Caco-2 (cell line): ENCODE data around the gene TCEAL4. TPM values are rescaled to one million over a fixed set of nuclear protein-coding genes. Genes with fewer than 3 reads are reported as not detected.
A peak's percentile ranks its signal among the peaks of the same experiment; 100 is the strongest.

Source experiments
- BruUV-seq: library from RNA; stranded (reverse); fragments of 400-500 nt; replicated peaks from 2 replicates; lab custom pipeline; 2021; lab: Mats Ljungman, UMichigan
- CTCF ChIA-PET: fragments of 300-600 bp; sonication (Branson Sonifier 250); formaldehyde crosslinking; loops from one replicate; lab custom pipeline; 2022; ENCODE audit warnings: antibody characterized with exemption; lab: Charles Lee
- POLR2A ChIA-PET: fragments of 300-600 bp; sonication (Branson Sonifier 250); formaldehyde crosslinking; loops from one replicate; lab custom pipeline; 2022; ENCODE audit warnings: antibody characterized with exemption; lab: Charles Lee
- DNase-seq, 2 experiments: peaks; one replicate each; pipeline versions ENCODE4 v3.0.0 to v3.0.0-alpha.2; 2020 to 2022
- H3K27me3 ChIP-seq: replicated peaks from 2 replicates; pipeline ENCODE4 v1.6.0; 2011; ENCODE audit warnings: low read length; ENCODE audit not compliant: control insufficient read depth, insufficient read depth
- H3K36me3 ChIP-seq: 2 replicates; pipeline ENCODE4 v1.5.1; 2011; ENCODE audit warnings: low read length; ENCODE audit not compliant: control insufficient read depth, insufficient read depth
- H3K4me1 ChIP-seq: fragments of 250-450 bp; sonication (Bioruptor Pico); 2 replicates; pipeline ENCODE4 v1.5.1; 2020; ENCODE audit warnings: mild to moderate bottlenecking
- H3K4me3 ChIP-seq: 2 replicates; pipeline ENCODE4 v1.5.1; 2011; ENCODE audit warnings: low read depth, mild to moderate bottlenecking, control low read depth, low read length
- H3K9me3 ChIP-seq: fragments of 250-450 bp; sonication (Bioruptor Pico); 2 replicates; pipeline ENCODE4 v1.5.1; 2020; ENCODE audit warnings: mild to moderate bottlenecking, moderate library complexity
- H3K27ac Mint-ChIP-seq: one replicate; pipeline ENCODE4 v1.8.0; 2022; ENCODE audit warnings: mixed read lengths; ENCODE audit not compliant: unreplicated experiment
- H3K27me3 Mint-ChIP-seq: one replicate; pipeline ENCODE4 v1.8.0; 2022; ENCODE audit warnings: mixed read lengths; ENCODE audit not compliant: insufficient read depth, unreplicated experiment
- H3K36me3 Mint-ChIP-seq: one replicate; pipeline ENCODE4 v1.8.0; 2022; ENCODE audit warnings: mild to moderate bottlenecking, mixed read lengths; ENCODE audit not compliant: insufficient read depth, unreplicated experiment
- H3K4me1 Mint-ChIP-seq: one replicate; pipeline ENCODE4 v1.8.0; 2022; ENCODE audit warnings: low read depth, mixed read lengths; ENCODE audit not compliant: unreplicated experiment
- H3K4me3 Mint-ChIP-seq: one replicate; pipeline ENCODE4 v1.8.0; 2022; ENCODE audit warnings: mild to moderate bottlenecking, moderate library complexity, mixed read lengths; ENCODE audit not compliant: unreplicated experiment
- H3K9me3 Mint-ChIP-seq: one replicate; pipeline ENCODE4 v1.8.0; 2022; ENCODE audit warnings: mixed read lengths; ENCODE audit not compliant: unreplicated experiment
- CTCF ChIP-seq, 2 experiments: fragments of 200-600 bp in 1 of 2; IDR thresholded peaks; 1 replicate in 1 of 2; 2 replicates in 1 of 2; pipeline versions ENCODE4 v1.5.1 to v1.8.0; 2011 to 2022; ENCODE audit warnings: antibody characterized with exemption in 1 of 2, control low read depth in 1 of 2, inconsistent platforms in 1 of 2, low read depth in 1 of 2, low read length in 1 of 2, mild to moderate bottlenecking in 1 of 2, moderate library complexity in 1 of 2; ENCODE audit not compliant: insufficient read depth in 1 of 2, severe bottlenecking in 1 of 2, unreplicated experiment in 1 of 2
- intact Hi-C: fragments of 100-400 bp; cut with micrococcal nuclease; formaldehyde crosslinking; loops from one replicate; pipeline ENCODE4 v1.10.0; 2022; ENCODE audit not compliant: unreplicated experiment
- total RNA-seq: library from RNA; stranded (reverse); gene quantifications from 2 replicates; pipeline ENCODE4 v1.2.3, GENCODE V29; 2022

Gene TCEAL4
- total RNA-seq, 1 experiment from 2014 or later, result 42.3 TPM

DNA sequence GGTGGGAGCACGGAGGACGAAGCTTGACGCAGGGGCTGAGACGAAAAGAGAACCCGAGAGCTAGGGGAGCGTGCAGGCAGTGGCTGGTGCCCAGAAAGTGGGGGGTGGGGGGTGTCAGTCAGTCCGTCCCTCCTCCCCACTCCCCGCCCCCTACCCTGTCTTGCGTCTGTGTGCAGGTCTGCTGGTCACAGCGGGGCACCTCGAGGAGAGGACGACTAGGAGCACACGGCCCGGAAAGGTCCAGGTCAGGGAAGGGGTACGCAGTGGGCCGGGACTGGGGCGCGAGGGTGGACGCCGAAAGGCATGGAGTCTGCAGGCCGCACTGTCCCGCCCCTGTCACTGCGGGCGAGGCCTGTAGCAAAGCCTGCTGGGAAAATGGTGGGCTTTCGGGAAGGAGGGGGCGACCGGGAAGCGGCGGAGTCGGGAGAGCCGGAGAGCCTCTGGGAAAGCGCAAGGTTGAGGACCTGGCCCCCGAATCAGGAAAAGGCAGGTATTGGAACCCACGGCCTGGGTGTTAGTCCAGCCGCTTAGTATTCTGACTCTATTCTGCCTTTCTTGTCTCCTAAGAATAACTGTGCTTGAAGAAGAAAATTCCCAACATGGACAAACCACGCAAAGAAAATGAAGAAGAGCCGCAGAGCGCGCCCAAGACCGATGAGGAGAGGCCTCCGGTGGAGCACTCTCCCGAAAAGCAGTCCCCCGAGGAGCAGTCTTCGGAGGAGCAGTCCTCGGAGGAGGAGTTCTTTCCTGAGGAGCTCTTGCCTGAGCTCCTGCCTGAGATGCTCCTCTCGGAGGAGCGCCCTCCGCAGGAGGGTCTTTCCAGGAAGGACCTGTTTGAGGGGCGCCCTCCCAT is 44.2 kb downstream of the TCEAL4 start:
- CTCF ChIA-PET, result interaction anchor here (0.6 to 1.2 kb wide), 13 partner anchors 9 to 202 kb away, joined by 3 to 12 read pairs (median 3); partner anchors contain the start of gene TCEAL3
- Mint-ChIP-seq H3K4me3 (peak overlapping the region; percentile 92), H3K27me3 (no peaks in the 10 kb centered on the region), H3K36me3 (peaks cover 5% of the 10 kb centered on the region), H3K27ac (peak overlapping the region; percentile 84), H3K9me3 (no peaks in the 10 kb centered on the region), H3K4me1 (peaks cover 12% of the 10 kb centered on the region)
- POLR2A ChIA-PET, result interaction anchor here (0.6 to 1.3 kb wide), 5 partner anchors 44 to 96 kb away, joined by 3 to 17 read pairs (median 5); partner anchors contain the start of genes MORF4L2 and TCEAL4
- peak in 1 of 2 experiments; percentile 86 for TF ChIP-seq CTCF (IDR thresholded peaks at IDR 0.05; ENCODE audit: insufficient read depth in 1 of 2, low read depth in 1 of 2, low read length in 1 of 2, severe bottlenecking in 1 of 2, unreplicated experiment in 1 of 2)
- H3K27me3 ChIP-seq, result no peaks in the 10 kb centered on the region
- H3K36me3 ChIP-seq, result no peaks in the 10 kb centered on the region
- H3K4me1 ChIP-seq, result no peaks in the 10 kb centered on the region
- DNase-seq, result peak; percentile 69 to 71
- intact Hi-C loops, result loop anchor here (1.0 to 2.0 kb wide), 2 partner anchors 57 to 96 kb away; partner anchors contain the start of gene MORF4L2
- no peaks in the 10 kb centered on the region for H3K9me3 ChIP-seq
- H3K4me3 ChIP-seq, result peak overlapping the region; percentile 75
- BruUV-seq, result no TSS peak

- CTCF ChIA-PET, result interaction anchor here (0.6 to 1.2 kb wide), 12 partner anchors 8 to 201 kb away, joined by 3 to 12 read pairs (median 4); partner anchors contain the start of gene TCEAL3
- H3K27me3 ChIP-seq, result no peaks in the 10 kb centered on the region
- TF ChIP-seq CTCF (IDR thresholded peaks at IDR 0.05; ENCODE audit: insufficient read depth in 1 of 2, low read depth in 1 of 2, low read length in 1 of 2, severe bottlenecking in 1 of 2, unreplicated experiment in 1 of 2), result no peak
Observed at GRCh38 chrX:103630171-103630511, 44.8 kb downstream of the TCEAL4 start.

GRCh38 chrX:103631145-103631544 is 45.8 kb downstream of the TCEAL4 start:
- no peak overlapping the region for H3K4me3 Mint-ChIP-seq
- BruUV-seq, result no TSS peak
- ChIA-PET POLR2A (no interaction called here), CTCF (no interaction called here)
- no peaks in the 10 kb centered on the region for H3K36me3 ChIP-seq
- H3K9me3 ChIP-seq, result no peaks in the 10 kb centered on the region
- H3K4me1 Mint-ChIP-seq, result peaks cover 12% of the 10 kb centered on the region
- H3K27me3 Mint-ChIP-seq, result no peaks in the 10 kb centered on the region
- H3K9me3 Mint-ChIP-seq, result no peaks in the 10 kb centered on the region
- no peak overlapping the region for H3K4me3 ChIP-seq
- H3K36me3 Mint-ChIP-seq, result peaks cover 5% of the 10 kb centered on the region
- intact Hi-C loops, result no loop called here
- DNase-seq, result no peak
- H3K4me1 ChIP-seq, result no peaks in the 10 kb centered on the region
- TF ChIP-seq CTCF (IDR thresholded peaks at IDR 0.05; ENCODE audit: insufficient read depth in 1 of 2, low read depth in 1 of 2, low read length in 1 of 2, severe bottlenecking in 1 of 2, unreplicated experiment in 1 of 2), result no peak
- no peaks in the 10 kb centered on the region for H3K27me3 ChIP-seq
- no peak overlapping the region for H3K27ac Mint-ChIP-seq

More at GRCh38 chrX:103630171-103630511, 44.8 kb downstream of the TCEAL4 start:
- H3K4me1 Mint-ChIP-seq, result peaks cover 12% of the 10 kb centered on the region
- H3K27me3 Mint-ChIP-seq, result no peaks in the 10 kb centered on the region
- intact Hi-C loops, result loop anchor here (1.0 kb wide), 1 partner anchor 97 kb away; no protein-coding TSS in a partner anchor
- no peaks in the 10 kb centered on the region for H3K9me3 Mint-ChIP-seq
- BruUV-seq, result no TSS peak
- POLR2A ChIA-PET, result interaction anchor here (0.6 to 1.3 kb wide), 4 partner anchors 44 to 97 kb away, joined by 3 to 17 read pairs (median 4); partner anchors contain the start of genes MORF4L2 and TCEAL4
- peaks cover 5% of the 10 kb centered on the region for H3K36me3 Mint-ChIP-seq
- peak overlapping the region; percentile 75 for H3K4me3 ChIP-seq
- H3K9me3 ChIP-seq, result no peaks in the 10 kb centered on the region
- no peaks in the 10 kb centered on the region for H3K4me1 ChIP-seq
- H3K36me3 ChIP-seq, result no peaks in the 10 kb centered on the region
- peak overlapping the region; percentile 92 for H3K4me3 Mint-ChIP-seq
- H3K27ac Mint-ChIP-seq, result peak overlapping the region; percentile 84
- DNase-seq, result no peak
